Measurements from ENCODE around the gene AKR7A2.

The AKR7A2 gene

GRCh38 chr1:19343617-19344350 is 31.8 kb upstream of the AKR7A2 start:
- no peak overlapping the region for H3K27ac ChIP-seq (ENCODE audit: low read depth, low read length, severe bottlenecking)
- no peaks in the 10 kb centered on the region for H3K9me3 ChIP-seq (ENCODE audit: control insufficient read depth, low read length)
- H3K4me1 ChIP-seq (ENCODE audit: control insufficient read depth, insufficient read depth, low read length, poor library complexity, severe bottlenecking), result no peaks in the 10 kb centered on the region
- H3K36me3 ChIP-seq (ENCODE audit: control insufficient read depth, insufficient read depth, low read length), result peaks cover 66% of the 10 kb centered on the region
- no peak overlapping the region for H3K4me3 ChIP-seq (ENCODE audit: extremely low read depth, insufficient read depth, low read length, poor library complexity, severe bottlenecking)
- WGBS, 2 experiments (ENCODE audit: insufficient coverage in 2 of 2), result 96 to 97% methylated on average over 18 to 20 of the region's 20 CpGs

- H3K27ac ChIP-seq (ENCODE audit: low read depth, low read length, severe bottlenecking), result no peak overlapping the region
- H3K4me3 ChIP-seq (ENCODE audit: extremely low read depth, insufficient read depth, low read length, poor library complexity, severe bottlenecking), result no peak overlapping the region
- H3K9me3 ChIP-seq (ENCODE audit: control insufficient read depth, low read length), result no peaks in the 10 kb centered on the region
- H3K36me3 ChIP-seq (ENCODE audit: control insufficient read depth, insufficient read depth, low read length), result peaks cover 65% of the 10 kb centered on the region
- H3K4me1 ChIP-seq (ENCODE audit: control insufficient read depth, insufficient read depth, low read length, poor library complexity, severe bottlenecking), result no peaks in the 10 kb centered on the region
- 92 to 94% methylated on average over 26 to 30 of the region's 33 CpGs for WGBS, 2 experiments (ENCODE audit: insufficient coverage in 2 of 2)
These were observed 31.1 kb upstream of the AKR7A2 start for GRCh38 chr1:19342894-19343616.

GRCh38 chr1:19342062-19342750 is 30.3 kb upstream of the AKR7A2 start:
- 92 to 97% methylated on average over 23 to 25 of the region's 27 CpGs for WGBS, 2 experiments (ENCODE audit: insufficient coverage in 2 of 2)
- no peak overlapping the region for H3K27ac ChIP-seq (ENCODE audit: low read depth, low read length, severe bottlenecking)
- H3K9me3 ChIP-seq (ENCODE audit: control insufficient read depth, low read length), result no peaks in the 10 kb centered on the region
- peaks cover 62% of the 10 kb centered on the region for H3K36me3 ChIP-seq (ENCODE audit: control insufficient read depth, insufficient read depth, low read length)
- H3K4me3 ChIP-seq (ENCODE audit: extremely low read depth, insufficient read depth, low read length, poor library complexity, severe bottlenecking), result no peak overlapping the region
- no peaks in the 10 kb centered on the region for H3K4me1 ChIP-seq (ENCODE audit: control insufficient read depth, insufficient read depth, low read length, poor library complexity, severe bottlenecking)

- Histone ChIP-seq H3K36me3 (ENCODE audit: control insufficient read depth, insufficient read depth, low read length) (peaks cover 61% of the 10 kb centered on the region), H3K27ac (ENCODE audit: low read depth, low read length, severe bottlenecking) (no peak overlapping the region), H3K9me3 (ENCODE audit: control insufficient read depth, low read length) (no peaks in the 10 kb centered on the region), H3K4me1 (ENCODE audit: control insufficient read depth, insufficient read depth, low read length, poor library complexity, severe bottlenecking) (no peaks in the 10 kb centered on the region), H3K4me3 (ENCODE audit: extremely low read depth, insufficient read depth, low read length, poor library complexity, severe bottlenecking) (no peak overlapping the region)
- 62 to 65% methylated on average over 24 of the region's 25 CpGs for WGBS, 2 experiments (ENCODE audit: insufficient coverage in 2 of 2)
These were observed 29.5 kb upstream of the AKR7A2 start for GRCh38 chr1:19341201-19342061.

GRCh38 chr1:19340387-19340937 is 28.5 kb upstream of the AKR7A2 start:
- no peaks in the 10 kb centered on the region for H3K9me3 ChIP-seq (ENCODE audit: control insufficient read depth, low read length)
- no peak overlapping the region for H3K4me3 ChIP-seq (ENCODE audit: extremely low read depth, insufficient read depth, low read length, poor library complexity, severe bottlenecking)
- WGBS, 2 experiments (ENCODE audit: insufficient coverage in 2 of 2), result 94 to 98% methylated on average over 13 to 14 of the region's 14 CpGs
- no peak overlapping the region for H3K27ac ChIP-seq (ENCODE audit: low read depth, low read length, severe bottlenecking)
- no peaks in the 10 kb centered on the region for H3K4me1 ChIP-seq (ENCODE audit: control insufficient read depth, insufficient read depth, low read length, poor library complexity, severe bottlenecking)
- peaks cover 58% of the 10 kb centered on the region for H3K36me3 ChIP-seq (ENCODE audit: control insufficient read depth, insufficient read depth, low read length)

- Histone ChIP-seq H3K36me3 (ENCODE audit: control insufficient read depth, insufficient read depth, low read length) (peaks cover 48% of the 10 kb centered on the region), H3K4me3 (ENCODE audit: extremely low read depth, insufficient read depth, low read length, poor library complexity, severe bottlenecking) (no peak overlapping the region), H3K27ac (ENCODE audit: low read depth, low read length, severe bottlenecking) (no peak overlapping the region), H3K4me1 (ENCODE audit: control insufficient read depth, insufficient read depth, low read length, poor library complexity, severe bottlenecking) (peaks cover under 1% of the 10 kb centered on the region), H3K9me3 (ENCODE audit: control insufficient read depth, low read length) (no peaks in the 10 kb centered on the region)
- 89 to 96% methylated on average over 16 to 19 of the region's 19 CpGs for WGBS, 2 experiments (ENCODE audit: insufficient coverage in 2 of 2)
These were observed 27.4 kb upstream of the AKR7A2 start for GRCh38 chr1:19339214-19339861.

- Histone ChIP-seq H3K36me3 (ENCODE audit: control insufficient read depth, insufficient read depth, low read length) (peaks cover 39% of the 10 kb centered on the region), H3K4me1 (ENCODE audit: control insufficient read depth, insufficient read depth, low read length, poor library complexity, severe bottlenecking) (peaks cover 4% of the 10 kb centered on the region), H3K9me3 (ENCODE audit: control insufficient read depth, low read length) (no peaks in the 10 kb centered on the region), H3K27ac (ENCODE audit: low read depth, low read length, severe bottlenecking) (no peak overlapping the region), H3K4me3 (ENCODE audit: extremely low read depth, insufficient read depth, low read length, poor library complexity, severe bottlenecking) (no peak overlapping the region)
- 79 to 89% methylated on average over 18 to 20 of the region's 27 CpGs for WGBS, 2 experiments (ENCODE audit: insufficient coverage in 2 of 2)
These were observed 26.4 kb upstream of the AKR7A2 start for GRCh38 chr1:19338323-19338762.

GRCh38 chr1:19337289-19337688 is 25.3 kb upstream of the AKR7A2 start:
- 95 to 100% methylated on average over 3 to 4 of the region's 4 CpGs for WGBS, 2 experiments (ENCODE audit: insufficient coverage in 2 of 2)

GRCh38 chr1:19336543-19336942 is 24.6 kb upstream of the AKR7A2 start:
- Histone ChIP-seq H3K36me3 (ENCODE audit: control insufficient read depth, insufficient read depth, low read length) (peaks cover 29% of the 10 kb centered on the region), H3K27ac (ENCODE audit: low read depth, low read length, severe bottlenecking) (no peak overlapping the region), H3K9me3 (ENCODE audit: control insufficient read depth, low read length) (no peaks in the 10 kb centered on the region), H3K4me1 (ENCODE audit: control insufficient read depth, insufficient read depth, low read length, poor library complexity, severe bottlenecking) (peaks cover 4% of the 10 kb centered on the region), H3K4me3 (ENCODE audit: extremely low read depth, insufficient read depth, low read length, poor library complexity, severe bottlenecking) (no peak overlapping the region)
- WGBS, 2 experiments (ENCODE audit: insufficient coverage in 2 of 2), result 92 to 95% methylated on average over 6 to 7 of the region's 7 CpGs

More at GRCh38 chr1:19337289-19337688, 25.3 kb upstream of the AKR7A2 start:
- no peak overlapping the region for H3K4me3 ChIP-seq (ENCODE audit: extremely low read depth, insufficient read depth, low read length, poor library complexity, severe bottlenecking)
- H3K4me1 ChIP-seq (ENCODE audit: control insufficient read depth, insufficient read depth, low read length, poor library complexity, severe bottlenecking), result peaks cover 4% of the 10 kb centered on the region
- peaks cover 32% of the 10 kb centered on the region for H3K36me3 ChIP-seq (ENCODE audit: control insufficient read depth, insufficient read depth, low read length)
- no peaks in the 10 kb centered on the region for H3K9me3 ChIP-seq (ENCODE audit: control insufficient read depth, low read length)
- H3K27ac ChIP-seq (ENCODE audit: low read depth, low read length, severe bottlenecking), result no peak overlapping the region
